HL-60 (cell line): ENCODE data around the gene SMG1.

ENCODE experiments used
- CTCF ChIP-seq: IDR thresholded peaks from one replicate; pipeline ENCODE4 v1.5.1; 2011; ENCODE audit warnings: low read length, control low read depth, inconsistent platforms; ENCODE audit not compliant: insufficient read depth
- POLR2AphosphoS5 ChIP-seq: IDR thresholded peaks from 2 replicates; pipeline ENCODE4 v1.6.1; 2012; ENCODE audit warnings: low read depth
- TF ChIP-seq, protein P1 (sequence below): IDR thresholded peaks from 2 replicates; pipeline ENCODE4 v1.6.1; 2012; ENCODE audit warnings: low read depth; ENCODE audit not compliant: insufficient replicate concordance

DNA sequence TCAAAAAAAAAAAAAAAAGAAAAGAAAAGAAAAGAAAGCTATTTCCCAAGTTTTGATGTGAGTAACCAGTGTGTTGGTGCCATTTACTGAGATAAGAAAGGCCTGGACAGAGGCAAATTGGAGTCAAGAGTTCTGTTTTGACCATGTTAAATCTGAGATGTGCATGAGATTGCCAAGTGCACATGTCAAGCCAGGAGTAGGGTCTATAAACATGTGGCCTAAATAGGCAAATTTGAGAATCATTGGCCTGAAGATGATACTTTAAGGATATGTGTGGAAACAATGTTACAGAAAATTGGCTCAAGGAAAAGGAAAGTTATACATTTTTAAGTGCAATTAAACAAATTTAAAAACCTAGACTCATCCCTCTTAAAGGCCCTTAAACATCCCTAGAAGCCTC lies 15.3 kb upstream of the SMG1 start:
- TF ChIP-seq CTCF (no peak), POLR2AphosphoS5 (no peak)
- TF ChIP-seq, protein P1, sequence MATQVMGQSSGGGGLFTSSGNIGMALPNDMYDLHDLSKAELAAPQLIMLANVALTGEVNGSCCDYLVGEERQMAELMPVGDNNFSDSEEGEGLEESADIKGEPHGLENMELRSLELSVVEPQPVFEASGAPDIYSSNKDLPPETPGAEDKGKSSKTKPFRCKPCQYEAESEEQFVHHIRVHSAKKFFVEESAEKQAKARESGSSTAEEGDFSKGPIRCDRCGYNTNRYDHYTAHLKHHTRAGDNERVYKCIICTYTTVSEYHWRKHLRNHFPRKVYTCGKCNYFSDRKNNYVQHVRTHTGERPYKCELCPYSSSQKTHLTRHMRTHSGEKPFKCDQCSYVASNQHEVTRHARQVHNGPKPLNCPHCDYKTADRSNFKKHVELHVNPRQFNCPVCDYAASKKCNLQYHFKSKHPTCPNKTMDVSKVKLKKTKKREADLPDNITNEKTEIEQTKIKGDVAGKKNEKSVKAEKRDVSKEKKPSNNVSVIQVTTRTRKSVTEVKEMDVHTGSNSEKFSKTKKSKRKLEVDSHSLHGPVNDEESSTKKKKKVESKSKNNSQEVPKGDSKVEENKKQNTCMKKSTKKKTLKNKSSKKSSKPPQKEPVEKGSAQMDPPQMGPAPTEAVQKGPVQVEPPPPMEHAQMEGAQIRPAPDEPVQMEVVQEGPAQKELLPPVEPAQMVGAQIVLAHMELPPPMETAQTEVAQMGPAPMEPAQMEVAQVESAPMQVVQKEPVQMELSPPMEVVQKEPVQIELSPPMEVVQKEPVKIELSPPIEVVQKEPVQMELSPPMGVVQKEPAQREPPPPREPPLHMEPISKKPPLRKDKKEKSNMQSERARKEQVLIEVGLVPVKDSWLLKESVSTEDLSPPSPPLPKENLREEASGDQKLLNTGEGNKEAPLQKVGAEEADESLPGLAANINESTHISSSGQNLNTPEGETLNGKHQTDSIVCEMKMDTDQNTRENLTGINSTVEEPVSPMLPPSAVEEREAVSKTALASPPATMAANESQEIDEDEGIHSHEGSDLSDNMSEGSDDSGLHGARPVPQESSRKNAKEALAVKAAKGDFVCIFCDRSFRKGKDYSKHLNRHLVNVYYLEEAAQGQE = no peak
